GM12875 (cell line): ENCODE results near the gene POLN.
A peak's percentile ranks its signal among the peaks of the same experiment; 100 is the strongest.
"Not testable (repeated sequence)": the region's sequence is repeated elsewhere in the genome, so short reads cannot be mapped to it uniquely, and the experiment has no call there.

ENCODE experiments used
- H3K4me3 ChIP-seq: one replicate; pipeline ENCODE4 v1.5.1; 2011; ENCODE audit warnings: low read depth, low read length, control low read depth
- CTCF ChIP-seq: IDR thresholded peaks from 2 replicates; pipeline ENCODE4 v1.5.1; 2011; ENCODE audit warnings: low read depth, mild to moderate bottlenecking, control low read depth, inconsistent platforms, low read length, moderate library complexity, borderline replicate concordance; ENCODE audit not compliant: insufficient read depth

POLN gene

GRCh38 chr4:2281575-2282343 lies 39.8 kb upstream of the POLN start:
- no peak overlapping the region for H3K4me3 ChIP-seq
- peak; percentile 37; the same call in 1 of the 2 replicates for TF ChIP-seq CTCF

GRCh38 chr4:2280531-2281300 lies 38.8 kb upstream of the POLN start:
- no peak for TF ChIP-seq CTCF
- H3K4me3 ChIP-seq, result no peak overlapping the region

- no peak for TF ChIP-seq CTCF
- H3K4me3 ChIP-seq, result no peak overlapping the region
Measured at GRCh38 chr4:2277956-2278355, 36.0 kb upstream of the POLN start.

- TF ChIP-seq CTCF, result no peak
Measured at GRCh38 chr4:2276581-2277325, 34.8 kb upstream of the POLN start.

GRCh38 chr4:2275546-2276251 lies 33.8 kb upstream of the POLN start:
- H3K4me3 ChIP-seq, result no peak overlapping the region
- TF ChIP-seq CTCF, result no peak

More at GRCh38 chr4:2276581-2277325, 34.8 kb upstream of the POLN start:
- H3K4me3 ChIP-seq, result no peak overlapping the region

- H3K4me3 ChIP-seq, result not testable (repeated sequence)
Measured at GRCh38 chr4:2275044-2275397, 33.1 kb upstream of the POLN start.
